DND-41 (cell line): ENCODE results near the gene SEMA3D.

Source experiments
- EZH2 ChIP-seq: IDR thresholded peaks from 3 replicates; pipeline ENCODE4 v1.6.1; 2012; ENCODE audit warnings: borderline replicate concordance, low read depth, mild to moderate bottlenecking, moderate library complexity, low read length, inconsistent platforms; ENCODE audit not compliant: severe bottlenecking
- TF ChIP-seq, protein P1 (sequence below): IDR thresholded peaks from 2 replicates; pipeline ENCODE4 v1.5.1; 2012; ENCODE audit warnings: borderline replicate concordance, low read length, moderate library complexity, mild to moderate bottlenecking; ENCODE audit not compliant: poor library complexity, severe bottlenecking; ENCODE audit errors: extremely low read depth

DNA sequence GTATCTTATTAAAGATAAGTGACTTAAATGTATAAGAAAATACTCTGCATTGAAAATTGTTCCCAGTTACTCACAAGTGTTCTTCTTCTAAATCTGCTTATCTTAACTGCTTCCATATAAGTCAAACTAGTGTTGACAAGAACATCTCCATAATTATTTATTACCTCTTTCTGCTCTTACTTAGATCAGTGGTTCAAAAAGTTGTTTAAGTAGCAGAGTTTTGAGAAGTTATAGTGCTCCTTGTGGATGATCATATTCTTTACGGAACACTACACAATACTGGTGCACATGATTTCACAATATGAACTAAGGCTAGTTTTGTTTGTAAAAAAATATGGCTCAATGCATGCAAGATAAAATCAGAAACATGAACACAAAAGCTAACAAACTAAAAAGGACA lies 168.4 kb downstream of the SEMA3D start:
- TF ChIP-seq, protein P1, sequence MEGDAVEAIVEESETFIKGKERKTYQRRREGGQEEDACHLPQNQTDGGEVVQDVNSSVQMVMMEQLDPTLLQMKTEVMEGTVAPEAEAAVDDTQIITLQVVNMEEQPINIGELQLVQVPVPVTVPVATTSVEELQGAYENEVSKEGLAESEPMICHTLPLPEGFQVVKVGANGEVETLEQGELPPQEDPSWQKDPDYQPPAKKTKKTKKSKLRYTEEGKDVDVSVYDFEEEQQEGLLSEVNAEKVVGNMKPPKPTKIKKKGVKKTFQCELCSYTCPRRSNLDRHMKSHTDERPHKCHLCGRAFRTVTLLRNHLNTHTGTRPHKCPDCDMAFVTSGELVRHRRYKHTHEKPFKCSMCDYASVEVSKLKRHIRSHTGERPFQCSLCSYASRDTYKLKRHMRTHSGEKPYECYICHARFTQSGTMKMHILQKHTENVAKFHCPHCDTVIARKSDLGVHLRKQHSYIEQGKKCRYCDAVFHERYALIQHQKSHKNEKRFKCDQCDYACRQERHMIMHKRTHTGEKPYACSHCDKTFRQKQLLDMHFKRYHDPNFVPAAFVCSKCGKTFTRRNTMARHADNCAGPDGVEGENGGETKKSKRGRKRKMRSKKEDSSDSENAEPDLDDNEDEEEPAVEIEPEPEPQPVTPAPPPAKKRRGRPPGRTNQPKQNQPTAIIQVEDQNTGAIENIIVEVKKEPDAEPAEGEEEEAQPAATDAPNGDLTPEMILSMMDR = no peak
- no peak for TF ChIP-seq EZH2
